AG10803 (cell line): ENCODE results near the gene ZDHHC19.
"Not testable (repeated sequence)": the region's sequence is repeated elsewhere in the genome, so short reads cannot be mapped to it uniquely, and the experiment has no call there.

Source experiments
- DNase-seq: peaks from one replicate; pipeline ENCODE4 v3.0.0; 2010; ENCODE audit warnings: low read depth
- H3K4me3 ChIP-seq: 2 replicates; pipeline ENCODE4 v1.5.1; 2011; ENCODE audit warnings: mild to moderate bottlenecking, low read length, control low read depth
- TF ChIP-seq, protein P1 (sequence below): conservative IDR thresholded peaks from 2 replicates; pipeline ENCODE4 v1.5.1; 2011; ENCODE audit warnings: mild to moderate bottlenecking, low read length, control low read depth, inconsistent platforms

The ZDHHC19 gene, protein sequence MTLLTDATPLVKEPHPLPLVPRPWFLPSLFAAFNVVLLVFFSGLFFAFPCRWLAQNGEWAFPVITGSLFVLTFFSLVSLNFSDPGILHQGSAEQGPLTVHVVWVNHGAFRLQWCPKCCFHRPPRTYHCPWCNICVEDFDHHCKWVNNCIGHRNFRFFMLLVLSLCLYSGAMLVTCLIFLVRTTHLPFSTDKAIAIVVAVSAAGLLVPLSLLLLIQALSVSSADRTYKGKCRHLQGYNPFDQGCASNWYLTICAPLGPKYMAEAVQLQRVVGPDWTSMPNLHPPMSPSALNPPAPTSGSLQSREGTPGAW

DNA sequence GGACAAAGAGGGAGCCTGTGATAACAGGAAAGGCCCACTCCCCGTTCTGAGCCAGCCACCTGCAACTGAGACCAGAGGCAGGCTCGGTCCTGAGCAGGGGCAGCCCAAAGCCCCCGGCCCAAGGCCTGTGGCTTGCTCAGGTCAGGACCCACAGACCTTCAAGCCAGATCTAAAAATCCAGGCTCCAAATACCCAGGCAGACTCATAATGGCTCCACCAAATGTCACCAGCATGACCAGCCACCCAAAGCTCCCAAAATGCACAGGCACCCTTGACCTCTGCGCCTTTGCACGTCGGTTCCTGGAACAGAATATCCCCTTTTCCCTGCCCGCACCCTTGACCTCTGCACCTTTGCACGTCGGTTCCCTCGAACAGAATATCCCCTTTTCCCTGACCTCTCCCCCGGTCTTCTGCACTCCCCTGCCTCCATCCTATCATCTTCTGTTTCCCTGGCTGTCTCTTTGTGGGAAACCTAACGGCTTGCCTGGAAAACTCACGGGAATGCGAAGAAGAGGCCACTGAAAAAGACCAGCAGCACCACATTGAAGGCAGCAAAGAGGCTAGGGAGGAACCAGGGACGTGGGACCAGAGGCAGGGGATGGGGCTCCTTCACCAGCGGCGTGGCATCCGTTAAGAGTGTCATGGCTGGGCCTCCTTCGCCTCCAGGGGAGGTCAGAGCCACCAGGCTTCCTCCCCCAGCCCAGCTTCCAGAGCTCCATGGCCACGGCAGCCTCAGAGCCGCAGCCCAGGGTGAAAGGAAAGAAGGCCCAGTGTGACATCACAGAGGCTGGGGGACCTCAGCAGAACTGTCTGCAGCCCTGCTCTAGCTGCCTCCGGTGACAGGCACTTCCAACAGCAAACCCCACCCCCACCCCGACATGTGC lies at the start of gene ZDHHC19:
TSS of gene ZDHHC19 (minus strand) at position 728 of the 884 bp plus-strand sequence. CDS start at position 643, 85 bp downstream.
- H3K4me3 ChIP-seq: no peak within 1 kb of the TSS
- no peak for DNase-seq
- TF ChIP-seq, protein P1, sequence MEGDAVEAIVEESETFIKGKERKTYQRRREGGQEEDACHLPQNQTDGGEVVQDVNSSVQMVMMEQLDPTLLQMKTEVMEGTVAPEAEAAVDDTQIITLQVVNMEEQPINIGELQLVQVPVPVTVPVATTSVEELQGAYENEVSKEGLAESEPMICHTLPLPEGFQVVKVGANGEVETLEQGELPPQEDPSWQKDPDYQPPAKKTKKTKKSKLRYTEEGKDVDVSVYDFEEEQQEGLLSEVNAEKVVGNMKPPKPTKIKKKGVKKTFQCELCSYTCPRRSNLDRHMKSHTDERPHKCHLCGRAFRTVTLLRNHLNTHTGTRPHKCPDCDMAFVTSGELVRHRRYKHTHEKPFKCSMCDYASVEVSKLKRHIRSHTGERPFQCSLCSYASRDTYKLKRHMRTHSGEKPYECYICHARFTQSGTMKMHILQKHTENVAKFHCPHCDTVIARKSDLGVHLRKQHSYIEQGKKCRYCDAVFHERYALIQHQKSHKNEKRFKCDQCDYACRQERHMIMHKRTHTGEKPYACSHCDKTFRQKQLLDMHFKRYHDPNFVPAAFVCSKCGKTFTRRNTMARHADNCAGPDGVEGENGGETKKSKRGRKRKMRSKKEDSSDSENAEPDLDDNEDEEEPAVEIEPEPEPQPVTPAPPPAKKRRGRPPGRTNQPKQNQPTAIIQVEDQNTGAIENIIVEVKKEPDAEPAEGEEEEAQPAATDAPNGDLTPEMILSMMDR: no peak

DNA sequence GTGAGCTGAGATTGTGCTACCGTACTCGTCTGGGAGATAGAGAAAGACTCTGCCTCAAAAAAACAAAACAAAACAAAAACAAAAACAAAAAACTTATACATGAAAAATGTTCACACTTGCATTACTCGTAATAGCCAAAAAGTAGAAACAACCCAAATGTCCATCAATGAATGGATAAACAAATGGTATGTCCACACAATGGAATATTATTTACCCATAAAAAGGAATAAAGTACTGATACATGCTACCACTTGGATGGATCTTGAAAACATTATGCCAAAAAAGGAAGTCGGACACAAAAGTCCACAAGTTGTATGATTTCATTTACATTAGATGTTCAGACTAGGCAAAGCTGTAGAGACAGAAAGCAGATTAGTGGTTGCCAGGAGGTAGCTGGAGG lies 49.6 kb upstream of the ZDHHC19 start:
- no peak for DNase-seq
- H3K4me3 ChIP-seq: no peak overlapping the region
- TF ChIP-seq, protein P1: no peak

DNA sequence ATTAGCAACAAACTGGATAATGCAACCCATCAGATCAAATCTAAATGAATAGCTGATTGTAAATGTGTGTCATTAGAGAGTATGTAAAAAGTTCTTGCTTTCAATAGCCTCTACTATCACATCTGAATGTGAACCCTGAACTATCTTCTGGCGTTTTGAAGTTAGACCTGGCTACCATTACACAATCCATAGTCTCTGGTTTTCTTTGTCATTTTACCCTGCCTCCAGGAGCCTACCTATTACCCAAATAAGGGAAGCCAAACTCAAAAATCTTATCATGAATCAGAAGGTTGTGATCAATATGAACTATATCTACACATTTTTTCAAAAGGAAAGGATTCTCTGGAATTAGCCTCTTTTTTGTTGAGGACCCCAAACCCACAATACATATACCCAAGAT lies 44.6 kb upstream of the ZDHHC19 start:
- DNase-seq: no peak
- no peak overlapping the region for H3K4me3 ChIP-seq
- TF ChIP-seq, protein P1: no peak

DNA sequence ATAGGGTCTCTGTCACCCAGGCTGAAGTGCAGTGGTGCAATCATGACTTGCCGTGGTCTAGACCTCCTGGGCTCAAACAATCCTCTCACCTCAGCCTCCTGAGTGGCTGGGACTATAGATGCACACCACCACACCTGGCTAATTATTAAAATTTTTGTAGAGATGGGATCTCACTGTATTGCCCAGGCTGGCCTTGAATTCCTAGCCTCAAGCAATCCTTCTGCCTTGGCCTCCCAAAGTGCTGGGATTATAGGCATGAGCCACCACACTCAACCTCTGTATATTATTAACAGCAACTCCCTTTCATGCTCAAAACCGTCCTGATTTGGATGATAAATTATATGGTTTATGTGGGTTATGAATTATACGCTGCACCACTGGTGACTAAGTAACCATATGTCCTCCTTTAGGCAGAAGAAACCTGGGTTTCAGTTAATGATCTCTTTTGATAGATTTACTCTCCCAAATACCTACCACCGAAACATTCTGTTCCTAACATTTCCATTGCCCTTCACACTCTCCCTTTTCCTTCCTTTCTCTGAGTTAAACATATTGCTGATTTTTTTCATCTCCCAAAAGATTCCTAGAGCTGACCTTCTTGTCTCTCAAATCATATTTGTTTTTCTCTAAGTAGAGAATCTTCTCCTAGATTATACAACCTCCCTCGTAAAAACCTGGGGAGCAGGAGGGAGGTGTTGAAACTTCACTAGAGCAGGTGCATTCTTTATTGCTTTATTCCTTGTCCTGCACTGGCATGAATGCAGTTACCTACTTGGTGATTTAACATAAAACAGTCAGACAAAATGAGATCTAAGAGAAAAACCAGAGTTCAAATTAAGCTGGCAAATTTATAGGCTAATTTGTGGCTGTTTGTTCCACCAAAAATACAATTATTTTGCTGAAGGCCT lies 43.4 kb upstream of the ZDHHC19 start:
- H3K4me3 ChIP-seq: no peak overlapping the region
- TF ChIP-seq, protein P1: no peak
- DNase-seq: no peak

DNA sequence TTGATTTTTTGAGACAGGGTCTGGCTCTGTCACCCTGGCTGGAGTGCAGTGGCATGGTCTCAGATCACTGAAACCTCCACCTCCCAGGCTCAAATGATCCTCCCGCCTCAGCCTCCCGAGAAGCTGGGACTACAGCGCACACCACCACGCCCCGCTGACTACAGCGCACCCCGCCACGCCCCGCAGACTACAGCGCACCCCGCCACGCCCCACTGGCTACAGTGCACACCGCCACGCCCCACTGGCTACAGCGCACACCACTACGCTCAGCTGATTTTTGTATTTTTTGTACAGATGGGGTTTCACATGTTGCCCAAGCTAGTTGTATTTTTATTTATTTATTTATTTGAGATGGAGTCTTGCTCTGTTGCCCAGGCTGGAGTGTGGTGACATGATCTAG lies 40.7 kb upstream of the ZDHHC19 start:
- no peak overlapping the region for H3K4me3 ChIP-seq
- TF ChIP-seq, protein P1: no peak
- no peak for DNase-seq

DNA sequence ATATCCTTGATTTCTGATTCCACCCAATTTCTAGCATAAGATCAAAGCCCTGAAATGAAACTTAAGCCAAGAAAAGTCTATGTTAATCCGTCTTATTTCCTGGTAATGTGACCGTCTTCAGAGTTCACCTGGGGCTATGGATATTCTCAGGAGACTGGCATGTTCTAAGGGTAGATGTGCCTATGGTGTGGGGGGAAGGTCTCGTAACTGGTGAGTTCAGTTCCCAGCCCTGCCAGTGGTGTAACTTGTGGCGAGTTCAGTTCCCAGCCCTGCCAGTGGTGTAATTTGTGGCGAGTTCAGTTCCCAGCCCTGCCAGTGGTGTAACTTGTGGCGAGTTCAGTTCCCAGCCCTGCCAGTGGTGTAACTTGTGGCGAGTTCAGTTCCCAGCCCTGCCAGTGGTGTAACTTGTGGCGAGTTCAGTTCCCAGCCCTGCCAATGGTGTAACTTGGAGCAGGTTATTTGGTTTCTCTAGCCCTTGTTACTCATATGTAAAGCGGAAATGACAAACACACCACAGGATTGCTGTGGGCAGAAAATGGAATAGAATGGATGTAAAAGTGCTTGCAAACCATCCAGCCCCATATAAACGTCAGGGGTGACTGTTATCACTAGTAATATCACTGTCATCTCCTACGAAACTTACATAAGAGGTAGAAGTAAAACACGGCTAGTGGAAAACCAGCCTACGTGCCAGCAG lies 35.6 kb upstream of the ZDHHC19 start:
- TF ChIP-seq, protein P1: no peak
- peak; percentile 87 for DNase-seq
- H3K4me3 ChIP-seq: no peak overlapping the region

DNA sequence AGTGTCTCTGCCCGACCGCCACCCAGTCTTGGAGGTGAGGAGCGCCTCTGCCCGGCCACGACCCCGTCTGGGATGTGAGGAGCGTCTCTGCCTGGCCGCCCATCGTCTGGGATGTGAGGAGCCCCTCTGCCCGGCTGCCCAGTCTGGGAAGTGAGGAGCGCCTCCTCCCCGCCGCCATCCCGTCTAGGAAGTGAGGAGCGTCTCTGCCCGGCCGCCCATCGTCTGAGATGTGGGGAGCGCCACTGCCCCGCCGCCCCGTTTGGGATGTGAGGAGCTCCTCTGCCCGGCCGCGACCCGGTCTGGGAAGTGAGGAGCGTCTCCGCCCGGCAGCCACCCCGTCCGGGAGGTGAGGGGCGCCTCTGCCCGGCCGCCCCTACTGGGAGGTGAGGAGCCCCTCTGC lies 33.0 kb upstream of the ZDHHC19 start:
- not testable (repeated sequence) for DNase-seq, H3K4me3 ChIP-seq
